HG02763 (cell line): ENCODE data around the gene KCNJ6.

Source experiments
- ATAC-seq: cut with Tn5 transposase; IDR thresholded peaks from one replicate; pipeline ENCODE4 v1.9.1; 2021; ENCODE audit warnings: mild to moderate bottlenecking, moderate library complexity; ENCODE audit not compliant: unreplicated experiment

The KCNJ6 gene

DNA sequence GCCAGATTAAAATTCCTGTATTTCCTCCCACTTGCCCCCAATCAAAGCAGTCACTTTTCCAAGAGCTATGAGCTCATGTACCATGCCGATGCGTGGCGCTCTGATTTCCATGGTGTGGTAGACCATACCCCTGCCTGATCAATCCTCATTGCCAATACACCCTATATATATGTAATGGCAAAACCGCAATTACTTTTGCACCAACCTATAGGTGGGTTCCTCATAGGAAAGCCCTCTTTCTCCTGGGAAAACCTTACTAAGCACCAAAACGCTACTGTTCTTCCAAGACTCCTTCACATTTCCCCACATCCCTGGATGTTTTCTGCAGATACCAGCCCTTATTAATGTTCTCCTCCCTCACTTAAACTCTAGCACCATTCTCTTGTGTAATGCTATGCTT is 11.0 kb downstream of the KCNJ6 start:
- ATAC-seq, result no peak

DNA sequence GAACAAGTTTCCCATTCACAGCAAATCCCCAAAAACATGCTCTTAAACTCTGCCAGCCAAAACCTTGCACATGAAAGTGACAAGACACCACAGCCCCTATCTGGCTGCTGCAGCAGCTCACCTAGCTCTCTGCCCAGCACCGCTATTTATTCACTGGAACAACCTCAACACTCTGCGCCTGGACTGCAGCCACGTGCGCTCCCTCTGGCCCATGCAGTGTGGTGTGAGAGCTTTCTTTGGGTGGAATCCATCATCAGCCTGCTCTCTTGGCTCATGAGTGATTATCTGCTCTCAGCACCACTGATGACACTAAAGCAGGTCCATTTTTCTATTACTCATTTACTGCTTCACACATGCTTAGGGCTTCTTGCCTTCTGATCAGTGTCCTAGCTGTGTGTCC is 11.4 kb downstream of the KCNJ6 start:
- no peak for ATAC-seq

DNA sequence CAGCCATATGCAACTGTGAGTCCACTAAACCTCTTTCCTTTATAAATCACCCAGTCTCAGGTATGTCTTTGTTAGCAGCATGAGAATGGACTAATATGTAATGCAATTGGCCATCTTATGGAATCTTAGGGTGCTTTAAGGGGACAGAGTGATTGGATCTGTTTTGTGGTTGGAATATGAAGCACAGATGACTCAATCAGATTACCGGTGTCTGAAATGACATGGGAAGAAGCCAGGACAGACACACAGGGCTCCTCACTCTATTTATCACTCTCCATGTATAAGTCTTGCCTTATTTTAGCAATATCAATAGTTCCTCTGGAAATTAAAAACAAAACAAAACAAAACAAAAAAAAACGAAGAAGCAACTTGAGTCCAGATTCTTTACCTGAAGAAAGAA is 12.9 kb downstream of the KCNJ6 start:
- no peak for ATAC-seq

DNA sequence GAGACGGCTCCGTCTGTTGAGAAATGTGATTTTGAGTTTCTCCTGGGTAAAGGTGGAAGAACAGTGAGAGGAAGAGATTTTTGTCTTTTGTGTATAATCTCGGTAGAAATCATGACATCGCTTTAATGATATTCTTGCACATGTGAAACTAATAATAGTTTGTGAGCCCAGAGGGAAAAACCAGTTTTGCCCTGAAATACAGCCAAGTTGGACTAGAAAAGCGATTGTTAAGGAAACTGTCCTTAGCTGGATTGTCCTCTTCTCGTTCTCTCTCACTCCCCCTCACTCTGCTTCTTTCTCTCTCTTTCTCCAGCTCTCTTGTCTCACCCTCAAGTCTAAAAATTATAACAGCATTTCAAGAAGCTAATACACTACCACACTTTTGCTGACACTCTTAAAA is 17.1 kb downstream of the KCNJ6 start:
- ATAC-seq, result no peak

DNA sequence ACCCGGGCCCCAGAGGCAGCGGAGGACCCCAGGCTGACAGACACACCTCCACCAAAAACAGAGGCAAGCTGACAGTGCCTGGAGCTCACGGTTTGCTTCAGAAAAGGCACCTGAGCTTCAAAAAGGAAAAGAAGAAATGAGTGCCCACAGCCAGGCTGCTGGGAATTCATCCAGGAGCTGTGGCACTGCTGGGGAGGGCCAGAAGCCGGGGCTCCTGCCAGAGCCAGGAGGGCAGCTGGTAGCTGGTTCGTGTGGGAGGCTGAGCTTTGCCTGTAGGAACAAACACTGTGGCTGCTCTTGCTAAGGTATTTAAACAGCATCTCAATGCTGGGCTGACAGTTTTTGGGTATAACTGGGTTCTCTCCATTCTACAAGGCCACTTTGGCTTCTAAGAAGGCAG is 19.5 kb downstream of the KCNJ6 start:
- no peak for ATAC-seq

DNA sequence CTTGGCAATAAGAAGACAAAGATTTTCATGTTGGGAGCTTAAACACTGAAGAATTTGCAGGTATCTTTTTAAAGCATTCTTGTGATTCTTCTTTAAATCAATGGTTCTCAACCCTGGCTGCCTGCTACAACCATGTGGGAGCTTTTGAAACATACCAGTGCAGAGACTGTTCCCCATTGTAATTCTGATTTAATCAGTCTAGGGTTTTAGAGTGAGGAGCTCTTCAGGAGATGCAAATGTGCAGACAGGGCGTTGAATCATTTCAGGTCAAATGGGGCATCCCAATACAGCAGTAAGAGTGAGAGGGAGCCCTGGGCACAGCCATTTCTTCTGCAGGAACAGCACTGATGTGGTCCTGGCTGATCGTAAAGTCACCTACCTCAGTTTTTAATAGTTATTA is 24.3 kb downstream of the KCNJ6 start:
- ATAC-seq, result no peak

DNA sequence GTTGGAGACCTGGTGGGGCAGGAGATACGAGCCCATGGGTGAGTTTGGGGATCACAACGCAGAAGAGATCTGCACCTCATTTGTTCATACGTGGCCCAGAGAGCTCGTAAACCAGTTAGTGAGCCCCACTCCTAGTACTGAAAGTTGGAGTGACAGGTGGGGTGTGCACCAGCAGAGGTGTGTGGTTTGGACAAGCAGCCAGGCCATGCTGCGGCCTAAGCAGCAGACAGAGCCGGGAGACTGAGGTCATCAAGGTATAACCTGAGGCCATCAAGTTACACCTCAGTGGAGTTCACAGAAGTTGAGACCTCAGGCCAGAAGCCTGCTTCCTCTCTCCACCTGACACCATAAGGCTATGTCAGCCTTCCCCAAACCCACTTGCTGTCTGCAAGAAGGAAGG is 27.6 kb downstream of the KCNJ6 start:
- ATAC-seq, result no peak

DNA sequence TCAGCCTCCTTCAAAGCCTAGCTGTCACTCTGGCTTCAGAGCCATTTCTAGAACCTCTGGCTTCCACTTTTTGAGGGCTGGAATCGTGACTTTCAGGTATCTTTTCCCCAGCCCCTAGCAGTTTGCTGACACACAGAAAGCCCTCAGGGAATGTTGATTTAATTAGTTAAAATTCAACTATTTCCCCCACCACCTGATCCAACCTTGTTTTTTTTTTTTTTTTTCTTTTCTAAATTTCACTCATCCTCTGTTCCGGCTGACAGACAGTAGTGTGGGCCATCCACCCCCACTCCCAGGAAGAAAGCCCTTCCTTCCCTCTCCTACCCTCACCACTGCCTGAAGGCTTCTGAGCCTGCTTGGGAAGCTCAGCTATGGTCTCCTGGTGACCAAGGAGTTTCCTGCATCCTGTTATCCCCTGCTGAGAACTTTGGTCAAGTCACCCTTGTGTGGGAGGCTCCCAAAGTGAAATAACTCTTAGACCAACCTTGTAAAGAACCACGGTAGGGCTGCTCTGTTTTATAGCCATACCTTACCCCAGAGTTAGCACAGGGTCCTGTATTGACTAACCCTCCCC is 29.4 kb downstream of the KCNJ6 start:
- ATAC-seq, result no peak

DNA sequence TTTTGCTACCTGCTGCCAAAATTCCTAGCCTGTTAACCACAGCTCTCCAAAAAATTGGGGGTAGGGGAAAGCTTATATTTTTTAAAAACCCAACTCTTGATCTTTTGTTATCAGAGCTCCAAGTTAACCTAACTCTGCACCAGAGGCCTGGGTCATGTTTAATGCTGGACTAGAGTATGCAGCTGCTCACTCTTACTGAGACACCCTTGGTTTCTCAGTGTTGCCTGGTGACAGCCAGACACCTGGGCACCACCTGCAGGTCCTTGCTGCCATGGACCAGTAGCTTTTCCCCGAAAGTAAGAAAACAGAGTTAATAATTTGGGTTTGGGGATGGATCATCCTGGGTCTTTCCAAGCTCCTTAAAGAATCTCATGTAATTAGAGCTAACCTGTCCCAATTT is 30.1 kb downstream of the KCNJ6 start:
- no peak for ATAC-seq

DNA sequence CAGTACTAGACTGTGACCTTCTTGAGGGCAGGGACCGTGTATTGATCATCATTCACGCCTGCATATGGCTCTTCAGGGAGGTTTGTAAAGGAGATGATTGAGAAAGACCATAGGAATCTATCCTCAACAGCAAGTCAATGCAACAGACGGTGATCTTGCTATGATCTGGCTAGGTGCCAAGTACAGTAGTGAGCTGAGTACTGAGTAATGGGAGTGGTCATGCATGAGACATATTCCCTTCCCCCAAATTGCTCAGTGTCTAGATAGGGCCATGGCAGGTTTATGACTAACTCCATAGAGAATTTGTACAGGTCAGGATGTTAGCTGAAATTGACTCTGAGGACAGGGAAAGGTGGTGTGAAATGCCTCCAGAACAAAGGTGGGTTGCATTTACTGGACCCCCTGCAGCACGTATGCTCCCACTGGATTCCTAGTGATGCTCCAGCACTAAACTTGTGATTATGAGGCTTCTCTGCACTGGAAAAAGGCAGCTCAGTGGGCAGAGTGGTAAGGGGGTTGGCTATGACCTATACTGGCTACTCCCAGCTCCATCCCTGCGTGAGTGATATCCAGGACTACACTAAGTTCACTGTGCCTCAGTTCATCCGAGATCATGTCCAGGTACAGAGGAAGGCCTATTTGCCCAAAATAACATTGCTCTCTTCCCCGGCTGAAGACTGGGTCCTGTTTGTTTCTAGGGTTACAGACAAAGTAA is 37.2 kb downstream of the KCNJ6 start:
- no peak for ATAC-seq

DNA sequence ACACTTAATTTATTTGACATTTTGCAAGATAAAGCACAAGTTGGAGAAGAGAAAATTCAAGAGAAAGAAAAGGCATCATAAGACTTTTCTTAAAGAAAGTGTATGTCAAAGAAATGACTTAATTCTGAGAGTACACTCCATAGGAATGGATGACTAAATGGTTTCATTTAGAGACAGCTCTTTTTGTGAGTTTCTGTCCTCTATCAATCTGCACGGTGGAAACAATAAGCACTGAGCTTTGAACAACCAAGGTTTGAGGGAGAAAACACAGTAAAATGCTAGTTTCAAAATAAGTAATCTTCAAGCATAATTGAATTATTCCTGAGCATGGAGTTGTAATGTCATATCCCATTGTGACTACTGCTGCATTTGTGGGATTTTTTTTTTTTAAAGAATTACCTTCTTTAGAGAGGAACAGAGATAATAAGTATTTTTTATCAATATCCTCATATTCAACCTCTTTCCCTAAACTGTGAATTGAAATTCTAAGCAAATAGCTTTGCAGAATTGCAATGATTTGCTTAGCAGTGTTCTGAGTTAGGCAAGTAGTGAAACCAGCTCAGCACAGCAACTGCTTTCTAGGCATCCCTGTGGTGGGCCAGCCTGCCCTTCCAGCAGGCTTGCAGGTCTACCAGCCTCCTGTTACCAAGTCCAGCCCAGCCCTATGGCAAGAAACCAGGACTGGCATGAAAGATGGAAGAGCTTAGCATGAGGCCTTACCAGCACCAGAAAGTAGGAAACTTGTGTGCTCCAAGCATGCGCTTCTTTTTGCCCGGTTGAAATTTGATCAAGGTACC is 38.2 kb downstream of the KCNJ6 start:
- no peak for ATAC-seq

DNA sequence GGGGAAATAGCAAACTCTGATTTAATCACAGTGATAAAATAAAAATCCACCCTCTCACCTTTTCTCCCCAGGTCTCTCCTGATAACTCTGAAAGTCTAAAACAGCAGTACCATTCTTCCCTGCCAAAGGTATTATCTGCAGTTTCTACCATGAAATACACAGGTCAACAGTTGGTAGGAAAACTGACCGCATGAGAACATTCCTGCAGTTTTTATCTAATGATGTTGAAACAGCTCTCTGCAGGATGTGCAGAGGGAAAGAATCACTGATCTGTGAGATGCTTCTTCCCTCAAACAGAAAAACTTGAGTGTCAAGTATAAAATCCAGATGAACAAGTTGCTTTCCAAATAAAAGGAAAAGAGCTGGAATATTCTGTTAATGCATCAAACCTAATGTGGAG is 39.1 kb downstream of the KCNJ6 start:
- no peak for ATAC-seq

DNA sequence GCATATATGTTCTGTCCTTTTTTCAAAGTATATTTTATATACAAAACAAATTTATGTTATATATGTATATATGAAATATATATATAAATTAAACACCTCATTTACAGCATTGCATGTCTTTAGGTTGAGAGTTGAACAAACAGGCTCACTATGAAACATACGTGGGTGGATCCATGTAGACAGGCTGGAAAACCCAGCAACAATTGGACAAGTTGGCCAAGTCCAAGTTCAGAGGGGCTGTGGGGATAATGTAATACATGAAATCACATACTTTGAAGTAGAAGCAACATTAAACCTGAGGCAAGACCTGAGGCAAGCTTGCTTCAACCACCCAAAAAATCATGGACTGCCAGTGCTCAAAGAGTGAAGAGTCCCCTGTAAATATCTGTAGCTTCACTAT is 39.7 kb downstream of the KCNJ6 start:
- ATAC-seq, result no peak

DNA sequence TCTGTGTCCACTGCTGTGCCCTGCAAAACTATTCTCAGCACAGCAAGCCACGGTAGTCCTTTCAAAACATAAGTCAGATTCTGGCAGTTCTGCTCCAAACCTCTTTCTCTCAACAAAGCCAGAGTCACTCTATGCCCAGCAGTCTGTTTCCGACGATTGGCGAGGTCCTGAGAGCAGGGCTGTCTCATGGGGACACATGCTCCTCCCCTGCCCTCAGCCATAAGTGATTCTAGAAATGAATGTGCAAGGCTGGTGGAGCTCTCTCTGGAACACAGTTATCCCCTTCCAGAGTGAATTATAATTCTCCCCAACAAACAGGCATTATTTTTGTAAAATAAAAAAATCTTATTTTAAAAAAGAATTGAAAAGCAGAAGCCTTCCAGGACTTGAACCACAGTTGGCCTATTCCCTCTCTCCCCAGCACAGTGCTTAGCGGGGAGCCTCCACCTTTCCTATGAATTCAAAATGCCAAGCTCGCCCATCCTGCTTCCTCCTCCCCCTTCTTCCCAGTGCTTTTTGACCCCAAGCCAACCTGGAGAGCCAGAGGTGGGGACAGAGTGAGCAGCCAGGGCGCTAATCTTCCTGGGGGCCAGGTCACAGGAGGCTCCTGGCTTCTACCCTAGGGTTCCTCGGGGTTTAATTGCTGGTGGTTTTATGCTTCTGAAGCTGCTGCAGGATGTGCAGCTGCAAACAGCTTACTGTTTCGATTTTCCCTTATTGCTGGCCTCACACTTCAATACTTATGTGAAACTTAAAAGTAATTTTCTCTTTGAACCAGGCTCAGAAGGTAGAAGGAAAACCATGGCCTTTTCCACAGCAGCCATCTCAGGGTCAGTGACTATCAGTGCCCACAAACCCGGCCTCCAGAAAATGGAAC is 41.1 kb downstream of the KCNJ6 start:
- no peak for ATAC-seq

DNA sequence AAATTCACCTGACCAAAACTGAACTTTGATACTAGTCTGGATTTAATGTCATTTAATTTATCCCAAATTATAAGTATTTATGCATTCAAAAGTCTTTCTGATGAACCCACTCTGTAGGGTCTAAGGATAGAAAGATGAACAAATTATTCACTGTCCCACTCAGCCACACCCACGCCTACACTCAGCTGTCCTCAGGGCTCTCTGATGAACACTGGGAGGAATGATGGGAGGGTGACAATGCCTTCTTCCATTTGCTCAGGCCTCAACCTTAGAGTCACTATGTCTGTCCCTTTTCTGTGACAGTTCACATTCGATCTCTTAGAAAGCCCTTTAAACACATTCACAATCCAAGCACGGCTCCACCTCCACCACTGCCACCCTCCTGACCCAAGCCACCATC is 41.8 kb downstream of the KCNJ6 start:
- no peak for ATAC-seq

DNA sequence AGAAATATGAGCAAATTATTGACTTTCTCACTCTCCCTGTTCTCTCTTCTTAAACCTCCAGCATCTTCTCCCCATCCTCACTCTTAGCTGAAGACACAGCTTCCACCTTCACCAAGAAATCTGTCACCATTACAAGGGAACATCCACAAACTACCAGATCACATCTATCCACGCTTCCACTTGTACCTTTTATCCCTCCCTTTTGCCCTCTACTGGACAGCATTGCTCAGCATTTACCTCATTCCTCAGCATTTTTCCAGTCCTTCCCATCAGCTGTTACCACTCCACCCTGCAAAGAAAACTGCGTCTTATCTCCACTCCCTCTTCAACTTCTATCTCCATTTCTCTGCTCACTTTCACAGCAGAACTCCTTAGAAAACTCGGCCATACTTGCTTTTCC is 42.6 kb downstream of the KCNJ6 start:
- ATAC-seq, result no peak

DNA sequence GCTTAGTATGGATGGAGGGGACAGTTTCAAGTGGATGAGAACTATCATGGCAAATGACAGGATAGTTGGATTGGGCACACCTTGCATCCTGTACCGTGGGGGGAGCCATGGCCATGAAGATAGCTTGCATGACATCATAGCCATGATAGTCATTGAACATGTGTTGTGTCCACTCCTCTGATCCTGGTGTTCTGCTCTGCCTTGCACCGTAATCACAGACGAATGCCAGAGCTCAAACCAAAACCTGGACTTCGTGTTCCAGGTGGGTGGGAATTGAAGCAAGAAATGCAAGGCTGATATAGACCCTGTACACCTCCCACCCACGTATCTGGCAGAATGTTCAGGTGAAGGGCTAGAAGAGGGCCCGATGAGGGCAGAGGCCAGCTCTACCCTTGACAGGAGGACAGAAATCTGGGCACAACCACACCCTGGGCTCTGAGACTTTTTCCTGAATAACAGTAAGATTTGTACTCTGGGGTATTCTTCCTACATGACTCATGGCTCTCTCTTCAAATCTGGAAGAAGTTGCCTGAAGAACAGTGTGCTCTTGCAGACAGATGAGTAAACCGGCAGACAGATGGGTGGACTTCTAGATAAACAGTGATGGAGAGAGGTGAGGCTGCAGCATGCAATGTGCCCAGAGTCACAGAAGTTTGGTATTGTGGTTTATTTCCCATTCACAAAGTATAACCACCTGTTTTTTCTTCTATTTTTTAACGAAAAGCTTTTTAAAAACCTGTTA is 45.0 kb downstream of the KCNJ6 start:
- no peak for ATAC-seq

DNA sequence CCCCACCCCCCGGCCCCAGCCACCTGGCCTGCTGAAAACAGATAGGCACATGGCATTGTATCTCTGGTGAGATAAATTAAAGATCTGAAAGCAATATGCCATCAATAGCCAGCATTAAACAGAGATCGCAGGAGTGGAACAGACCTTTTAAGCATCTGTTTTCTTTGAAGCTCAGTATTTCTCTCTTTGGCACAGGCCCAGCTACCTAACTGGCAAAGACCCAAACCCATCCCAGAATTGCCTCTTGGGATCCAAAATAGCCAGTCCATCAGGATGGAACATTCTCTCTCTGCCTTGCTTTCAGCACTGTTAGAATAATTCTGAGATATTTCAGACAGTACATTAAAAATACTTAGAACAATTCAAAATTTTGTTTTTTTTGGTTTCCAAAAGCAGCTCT is 46.0 kb downstream of the KCNJ6 start:
- no peak for ATAC-seq

DNA sequence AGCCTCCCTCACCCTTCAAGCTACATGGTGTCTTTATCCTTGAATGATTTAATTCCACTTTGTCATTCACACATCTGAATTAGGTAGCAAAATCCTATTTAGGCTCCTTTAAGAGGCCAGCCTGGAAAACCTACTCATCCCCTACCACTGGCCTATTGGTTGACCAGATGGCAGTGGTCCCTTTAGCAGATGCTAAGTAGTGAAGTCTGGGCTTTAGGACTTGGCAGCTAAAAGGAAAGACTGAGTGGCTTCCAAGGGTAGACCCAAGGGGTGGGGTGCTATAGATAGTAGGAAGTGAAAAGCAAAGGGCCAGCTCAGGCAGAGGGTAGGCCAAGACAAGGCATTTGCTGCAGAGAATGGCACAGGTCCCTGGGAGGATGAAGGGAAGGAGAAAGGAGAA is 46.6 kb downstream of the KCNJ6 start:
- no peak for ATAC-seq

DNA sequence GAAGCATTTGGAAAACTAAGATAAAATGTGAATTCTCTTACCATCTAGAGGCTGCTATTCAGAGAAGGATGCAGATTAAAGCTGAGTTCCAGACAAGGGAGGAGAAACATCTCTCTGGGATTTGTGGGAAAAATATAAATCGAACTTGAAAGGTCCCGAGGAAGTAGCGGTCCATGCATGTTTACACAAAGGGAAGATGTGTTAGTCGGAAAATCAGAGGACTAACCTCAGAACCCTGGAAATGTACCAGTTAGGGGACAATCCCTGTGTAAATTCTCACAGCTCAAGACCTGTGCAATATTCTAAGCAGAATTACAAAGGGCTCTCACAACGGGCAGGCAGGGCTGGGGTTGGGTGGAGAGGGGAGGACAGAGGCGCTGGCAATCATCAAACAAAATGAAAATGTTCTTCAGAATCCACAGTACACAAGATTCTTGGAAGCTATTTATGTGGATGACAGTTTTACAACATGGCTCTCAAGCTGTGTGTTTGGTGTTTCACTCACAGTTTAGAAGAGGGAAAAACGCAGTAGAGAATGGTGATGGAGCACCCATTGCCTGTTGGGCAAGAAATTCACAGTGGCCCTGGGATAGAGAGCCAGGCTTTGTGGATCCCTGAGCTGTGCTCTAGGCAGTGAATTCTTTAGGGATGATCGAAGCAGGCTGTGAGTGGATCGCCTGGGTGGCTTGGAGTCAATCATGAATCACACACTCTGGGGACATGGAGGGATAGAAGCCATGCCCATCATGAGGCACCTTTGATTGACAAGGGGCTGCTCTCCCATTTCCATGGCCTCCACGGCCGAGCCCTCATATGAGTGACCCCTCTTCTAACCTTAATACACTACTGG is 47.6 kb downstream of the KCNJ6 start:
- ATAC-seq, result no peak
